ENCODE results near the gene ASXL1. TPM values are rescaled to one million over a fixed set of nuclear protein-coding genes. Genes with fewer than 3 reads are reported as not detected.

ASXL1 gene
- total and polyA plus RNA-seq, 9 donors = 31.6 to 85.1 (median 67.9) TPM

DNA sequence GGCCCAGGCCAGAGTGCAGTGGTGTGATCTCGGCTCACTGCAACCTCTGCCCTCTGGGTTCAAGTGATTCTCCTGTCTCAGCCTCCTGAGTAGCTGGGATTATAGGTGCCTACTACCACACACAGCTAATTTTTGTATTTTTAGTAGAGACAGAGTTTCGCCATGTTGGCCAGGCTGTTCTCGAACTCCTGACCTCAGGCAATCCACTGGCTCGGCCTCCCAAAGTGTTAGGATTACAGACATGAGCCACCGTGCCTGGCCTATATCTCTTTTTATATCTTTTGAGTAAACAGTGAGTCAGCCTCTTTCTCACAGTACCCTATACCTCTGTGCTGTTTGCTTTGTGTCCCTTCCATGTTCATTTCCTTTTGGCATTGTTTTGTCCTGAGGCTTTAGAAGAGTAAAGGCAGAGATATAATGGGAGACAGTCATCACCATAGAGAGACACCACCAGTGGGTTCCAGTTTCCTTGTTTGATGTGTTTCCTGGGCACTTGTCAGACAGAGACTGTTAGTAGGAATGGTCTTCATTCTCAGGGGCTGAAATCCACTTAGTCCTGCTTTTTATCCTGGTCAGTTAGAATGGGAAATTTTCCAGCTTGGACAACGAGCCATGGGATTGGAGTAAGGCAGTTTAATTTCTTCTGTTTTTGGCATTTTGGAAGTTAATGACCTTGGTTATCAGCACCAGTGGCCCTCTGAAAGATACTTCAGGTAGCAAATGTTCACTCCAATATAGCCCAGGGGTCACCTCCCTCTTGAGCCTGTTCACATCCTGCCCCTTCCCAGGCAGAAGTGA, 32.2 kb upstream of the ASXL1 start:
- H3K27ac ChIP-seq = no peak overlapping the region
- 58 to 69% (median 68%) methylated on average over 6 of the region's 6 CpGs for WGBS, 3 donors
- intact Hi-C loops (cut with DNase I) = no loop called here

DNA sequence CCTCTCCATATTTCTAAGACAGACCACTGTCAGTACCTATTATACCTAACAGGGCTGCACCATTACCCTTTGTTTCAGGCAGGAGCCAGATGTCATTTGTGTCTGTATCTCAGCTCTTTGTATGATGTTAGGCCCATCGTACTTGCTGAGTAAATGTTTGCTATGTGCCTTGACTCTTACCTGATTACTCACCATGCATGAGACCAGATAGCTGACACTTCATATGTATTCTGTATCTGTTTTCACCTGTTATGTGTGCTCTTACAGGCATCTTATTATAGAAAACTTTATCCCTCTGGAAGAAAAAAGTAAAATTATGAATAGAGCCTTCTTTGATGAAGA, 31.7 kb upstream of the ASXL1 start:
- H3K4me3 ChIP-seq = no peak overlapping the region
- H3K36me3 ChIP-seq = no peaks in the 10 kb centered on the region
- H3K27ac ChIP-seq = no peak overlapping the region
- TF ChIP-seq, protein P1, sequence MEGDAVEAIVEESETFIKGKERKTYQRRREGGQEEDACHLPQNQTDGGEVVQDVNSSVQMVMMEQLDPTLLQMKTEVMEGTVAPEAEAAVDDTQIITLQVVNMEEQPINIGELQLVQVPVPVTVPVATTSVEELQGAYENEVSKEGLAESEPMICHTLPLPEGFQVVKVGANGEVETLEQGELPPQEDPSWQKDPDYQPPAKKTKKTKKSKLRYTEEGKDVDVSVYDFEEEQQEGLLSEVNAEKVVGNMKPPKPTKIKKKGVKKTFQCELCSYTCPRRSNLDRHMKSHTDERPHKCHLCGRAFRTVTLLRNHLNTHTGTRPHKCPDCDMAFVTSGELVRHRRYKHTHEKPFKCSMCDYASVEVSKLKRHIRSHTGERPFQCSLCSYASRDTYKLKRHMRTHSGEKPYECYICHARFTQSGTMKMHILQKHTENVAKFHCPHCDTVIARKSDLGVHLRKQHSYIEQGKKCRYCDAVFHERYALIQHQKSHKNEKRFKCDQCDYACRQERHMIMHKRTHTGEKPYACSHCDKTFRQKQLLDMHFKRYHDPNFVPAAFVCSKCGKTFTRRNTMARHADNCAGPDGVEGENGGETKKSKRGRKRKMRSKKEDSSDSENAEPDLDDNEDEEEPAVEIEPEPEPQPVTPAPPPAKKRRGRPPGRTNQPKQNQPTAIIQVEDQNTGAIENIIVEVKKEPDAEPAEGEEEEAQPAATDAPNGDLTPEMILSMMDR (IDR thresholded peaks at IDR 0.05) = no peak
- TF ChIP-seq POLR2A (IDR thresholded peaks at IDR 0.05) = no peak
- no peak for TF ChIP-seq EP300 (IDR thresholded peaks at IDR 0.05)
- intact Hi-C loops (cut with DNase I) = no loop called here
- no peaks in the 10 kb centered on the region for H3K9me3 ChIP-seq
- WGBS, 3 donors = 14 to 33% (median 27%) methylated on average over 1 of the region's 1 CpG
- H3K27me3 ChIP-seq = no peaks in the 10 kb centered on the region
- H3K4me1 ChIP-seq (ENCODE audit: insufficient read depth) = peaks cover 7% of the 10 kb centered on the region
- DNase-seq = no peak

More for the DNA sequence above, 32.2 kb upstream of the ASXL1 start:
- Histone ChIP-seq H3K36me3 (no peaks in the 10 kb centered on the region), H3K4me3 (no peak overlapping the region), H3K9me3 (no peaks in the 10 kb centered on the region), H3K4me1 (ENCODE audit: insufficient read depth) (peaks cover 7% of the 10 kb centered on the region), H3K27me3 (no peaks in the 10 kb centered on the region)
- no peak for DNase-seq
- TF ChIP-seq EP300 (IDR thresholded peaks at IDR 0.05) (no peak), POLR2A (IDR thresholded peaks at IDR 0.05) (no peak)
- TF ChIP-seq, protein P1 (IDR thresholded peaks at IDR 0.05) = no peak

DNA sequence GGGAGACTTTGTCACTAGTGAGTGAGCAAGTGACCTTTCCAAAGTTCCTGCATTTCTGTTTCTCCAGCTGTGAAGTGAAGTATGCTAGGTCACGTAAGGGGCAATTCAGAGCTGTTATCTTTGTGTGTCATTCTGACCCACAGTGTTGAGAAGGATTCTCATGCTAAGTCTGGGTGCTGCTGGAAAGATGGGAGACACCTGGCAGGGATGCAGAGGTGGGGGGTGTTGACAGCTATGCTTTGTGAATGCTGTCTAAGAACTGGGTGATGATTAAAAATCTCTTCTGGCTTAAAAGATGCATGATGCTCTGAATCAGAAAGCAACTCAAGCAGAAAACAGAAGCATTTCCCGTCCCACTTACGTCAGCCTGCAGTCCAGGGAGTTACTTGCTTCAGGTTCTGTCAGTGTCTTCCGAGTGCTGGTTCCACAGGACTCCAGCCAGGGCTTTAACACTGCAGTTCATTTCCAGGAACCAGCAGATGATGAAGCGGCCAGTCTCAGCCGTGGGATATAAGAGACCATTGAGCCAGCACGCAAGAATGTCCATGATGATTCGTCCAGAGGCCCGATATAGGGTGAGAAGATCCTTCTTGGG, 30.9 kb upstream of the ASXL1 start:
- H3K9me3 ChIP-seq = no peaks in the 10 kb centered on the region
- H3K27ac ChIP-seq = no peak overlapping the region
- H3K4me1 ChIP-seq (ENCODE audit: insufficient read depth) = peaks cover 7% of the 10 kb centered on the region
- TF ChIP-seq POLR2A (IDR thresholded peaks at IDR 0.05) (no peak), EP300 (IDR thresholded peaks at IDR 0.05) (no peak)
- TF ChIP-seq, protein P1 (IDR thresholded peaks at IDR 0.05) = no peak
- intact Hi-C loops (cut with DNase I) = no loop called here
- DNase-seq = peak in 1 of 5 donors; percentile 27
- 44 to 53% (median 50%) methylated on average over 9 of the region's 9 CpGs for WGBS, 3 donors
- no peaks in the 10 kb centered on the region for H3K27me3 ChIP-seq
- H3K36me3 ChIP-seq = no peaks in the 10 kb centered on the region
- no peak overlapping the region for H3K4me3 ChIP-seq

DNA sequence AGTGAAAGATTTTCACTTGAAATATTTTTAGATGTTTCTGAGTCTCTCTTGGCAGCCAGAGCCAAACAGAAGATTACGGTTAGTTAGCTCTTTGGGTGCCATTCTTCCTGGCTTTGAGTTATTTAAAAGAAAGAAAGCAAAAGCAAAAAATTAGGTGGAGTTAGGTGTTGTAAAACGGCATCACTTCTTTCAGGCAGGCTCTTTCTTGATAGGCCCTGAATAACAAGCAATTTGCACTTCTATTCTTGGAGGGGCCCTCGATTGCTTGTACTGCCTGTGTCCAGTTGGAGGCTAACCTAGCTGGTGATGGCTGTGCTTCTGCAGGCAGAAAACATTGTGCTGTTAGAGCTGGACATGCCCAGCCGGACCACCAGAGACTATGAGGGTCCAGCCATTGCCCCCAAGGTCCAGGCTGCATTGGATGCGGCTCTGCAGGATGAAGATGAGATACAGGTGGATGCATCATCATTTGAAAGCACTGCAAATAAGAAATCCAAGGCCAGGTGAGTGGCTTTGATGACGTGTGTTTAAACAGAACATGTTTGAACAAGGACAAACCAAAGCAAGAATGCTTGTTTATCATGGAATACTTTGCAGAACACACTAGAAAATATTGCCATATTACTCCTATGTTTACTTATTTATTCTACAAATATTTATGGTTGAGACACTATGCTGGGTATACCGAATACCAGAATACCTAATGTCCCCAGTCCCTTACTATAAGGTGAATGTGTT, 28.1 kb upstream of the ASXL1 start:
- Histone ChIP-seq H3K9me3 (no peaks in the 10 kb centered on the region), H3K36me3 (no peaks in the 10 kb centered on the region), H3K27ac (no peak overlapping the region), H3K27me3 (no peaks in the 10 kb centered on the region), H3K4me3 (no peak overlapping the region), H3K4me1 (ENCODE audit: insufficient read depth) (peaks cover 7% of the 10 kb centered on the region)
- no peak for TF ChIP-seq EP300 (IDR thresholded peaks at IDR 0.05)
- TF ChIP-seq, protein P1 (IDR thresholded peaks at IDR 0.05) = no peak
- TF ChIP-seq POLR2A (IDR thresholded peaks at IDR 0.05) = no peak
- intact Hi-C loops (cut with DNase I) = no loop called here
- WGBS, 3 donors = 85 to 92% (median 88%) methylated on average over 7 of the region's 7 CpGs
- no peak for DNase-seq

Measured in ovary (tissue), 9 donors.